Breast epithelium (tissue), 4 donors: Measurements from ENCODE around the gene NCOR2. TPM values are rescaled to one million over a fixed set of nuclear protein-coding genes. Genes with fewer than 3 reads are reported as not detected.

Source experiments
- DNase-seq, 2 donors: peaks; one replicate each; pipeline ENCODE4 v3.0.0-alpha.2; 2019; ENCODE audit warnings: low spot score in 2 of 2
- H3K27ac ChIP-seq, 2 donors: fragments of 200-600 bp; sonication (generic) in 1 of 2; one replicate each; pipeline ENCODE4 v1.5.1; 2016 to 2019; ENCODE audit warnings: mild to moderate bottlenecking in 1 of 2
- H3K27me3 ChIP-seq, 2 donors: fragments of 200-600 bp; sonication (generic) in 1 of 2; one replicate each; pipeline versions ENCODE4 v1.5.1 to v1.6.0; 2017 to 2019; ENCODE audit warnings: control low read depth in 1 of 2, mild to moderate bottlenecking in 1 of 2
- H3K36me3 ChIP-seq: fragments of 200-600 bp; one replicate; pipeline ENCODE4 v1.5.1; 2019
- H3K4me1 ChIP-seq, 2 donors: fragments of 200-600 bp; sonication (generic); one replicate each; pipeline ENCODE4 v1.5.1; 2016 to 2019; ENCODE audit warnings: control low read depth in 1 of 2
- H3K4me3 ChIP-seq, 3 donors: fragments of 200-600 bp; sonication (generic); 1 replicate in 2 of 3; 2 replicates in 1 of 3; pipeline ENCODE4 v1.5.1; 2016 to 2019; ENCODE audit warnings: mild to moderate bottlenecking in 3 of 3, moderate library complexity in 2 of 3
- H3K9me3 ChIP-seq, 2 donors: fragments of 200-600 bp; sonication (generic) in 1 of 2; one replicate each; pipeline ENCODE4 v1.5.1; 2016 to 2019; ENCODE audit warnings: control low read depth in 1 of 2
- POLR2A ChIP-seq: fragments of 450-650 bp; IDR thresholded peaks from one replicate; pipeline ENCODE4 v1.6.1; 2016; ENCODE audit warnings: antibody characterized with exemption, mild to moderate bottlenecking, moderate library complexity
- POLR2AphosphoS5 ChIP-seq, 3 donors: sonication (generic); formaldehyde crosslinking; IDR thresholded peaks; one replicate each; pipeline ENCODE4 v1.6.1; 2017; ENCODE audit warnings: antibody characterized with exemption in 3 of 3
- intact Hi-C: fragments of 100-400 bp; cut with DNase I; formaldehyde crosslinking; loops from one replicate; pipeline ENCODE4 v1.15.1; 2023; ENCODE audit warnings: low total_unique reads
- total RNA-seq, 3 donors: library from RNA; depleted of rRNA; stranded (reverse); fragments of >200 nt; gene quantifications; one replicate each; pipeline ENCODE4 v1.1.0, GENCODE V29; 2016
- TF ChIP-seq, protein P1 (sequence below), 3 donors: fragments of 450-650 bp; IDR thresholded peaks; one replicate each; pipeline ENCODE4 v1.5.1; 2016 to 2017; ENCODE audit warnings: antibody characterized with exemption in 3 of 3, mild to moderate bottlenecking in 3 of 3, moderate library complexity in 3 of 3

The NCOR2 gene
- total RNA-seq, 3 donors from 2014 or later: 58.4 to 83.9 (median 71.7) TPM

DNA sequence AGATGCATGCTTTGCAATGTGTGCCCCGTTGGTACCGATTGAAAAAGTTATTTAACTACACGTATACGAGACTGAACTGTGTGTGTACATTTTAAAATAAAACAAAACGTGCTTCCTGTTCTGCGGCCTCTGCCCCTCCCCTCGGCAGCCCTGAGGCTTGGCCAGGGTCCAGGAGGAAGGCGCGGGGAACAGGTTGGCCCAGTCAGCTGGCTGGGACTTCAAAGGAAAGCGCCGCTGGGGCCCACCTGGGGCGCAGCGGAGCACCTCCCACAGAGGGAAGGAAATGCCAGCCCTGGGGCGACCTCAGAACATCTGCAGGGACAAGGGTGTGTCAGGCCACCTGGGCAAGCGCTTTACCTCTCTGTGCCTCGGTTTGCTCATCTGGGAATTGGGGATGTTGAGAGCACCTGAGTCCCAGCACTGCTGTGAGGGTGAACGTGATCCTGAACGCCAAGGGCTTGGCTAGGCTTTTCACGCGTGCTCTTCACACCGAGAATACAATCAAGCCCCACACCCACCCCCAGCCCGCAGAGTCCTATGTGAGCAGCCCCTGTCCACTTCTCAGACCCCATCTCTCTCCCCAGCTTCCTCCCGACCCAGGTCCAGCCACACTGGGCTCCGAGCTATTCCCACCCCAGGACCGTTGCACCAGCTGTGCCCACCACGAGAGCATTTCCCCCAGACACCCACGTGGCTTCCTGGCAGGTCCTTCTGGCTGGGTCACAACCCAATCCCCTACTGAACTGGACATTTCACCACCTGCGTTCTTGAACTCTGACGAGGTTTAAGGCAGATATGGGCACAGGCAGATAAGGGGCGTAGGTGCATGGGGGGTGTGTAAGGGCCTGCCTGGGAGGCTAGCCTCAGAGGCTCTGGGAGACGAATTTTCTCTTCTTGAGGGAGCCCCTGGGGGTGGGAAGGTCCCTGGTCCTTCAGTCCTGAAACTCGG lies 41.9 kb upstream of the NCOR2 start:
- H3K27me3 ChIP-seq: no peaks in the 10 kb centered on the region
- no peaks in the 10 kb centered on the region for H3K36me3 ChIP-seq
- no peaks in the 10 kb centered on the region for H3K9me3 ChIP-seq
- H3K27ac ChIP-seq: peak overlapping the region; percentile 44 to 62
- intact Hi-C loops: no loop called here
- H3K4me1 ChIP-seq: peaks cover 3 to 13% of the 10 kb centered on the region in 2 donors
- peak overlapping the region in 1 of 3 donors; percentile 1 for H3K4me3 ChIP-seq
- TF ChIP-seq POLR2A (no peak), POLR2AphosphoS5 (IDR thresholded peaks at IDR 0.05) (peak; percentile 87 to 89 (median 88))
- TF ChIP-seq, protein P1, sequence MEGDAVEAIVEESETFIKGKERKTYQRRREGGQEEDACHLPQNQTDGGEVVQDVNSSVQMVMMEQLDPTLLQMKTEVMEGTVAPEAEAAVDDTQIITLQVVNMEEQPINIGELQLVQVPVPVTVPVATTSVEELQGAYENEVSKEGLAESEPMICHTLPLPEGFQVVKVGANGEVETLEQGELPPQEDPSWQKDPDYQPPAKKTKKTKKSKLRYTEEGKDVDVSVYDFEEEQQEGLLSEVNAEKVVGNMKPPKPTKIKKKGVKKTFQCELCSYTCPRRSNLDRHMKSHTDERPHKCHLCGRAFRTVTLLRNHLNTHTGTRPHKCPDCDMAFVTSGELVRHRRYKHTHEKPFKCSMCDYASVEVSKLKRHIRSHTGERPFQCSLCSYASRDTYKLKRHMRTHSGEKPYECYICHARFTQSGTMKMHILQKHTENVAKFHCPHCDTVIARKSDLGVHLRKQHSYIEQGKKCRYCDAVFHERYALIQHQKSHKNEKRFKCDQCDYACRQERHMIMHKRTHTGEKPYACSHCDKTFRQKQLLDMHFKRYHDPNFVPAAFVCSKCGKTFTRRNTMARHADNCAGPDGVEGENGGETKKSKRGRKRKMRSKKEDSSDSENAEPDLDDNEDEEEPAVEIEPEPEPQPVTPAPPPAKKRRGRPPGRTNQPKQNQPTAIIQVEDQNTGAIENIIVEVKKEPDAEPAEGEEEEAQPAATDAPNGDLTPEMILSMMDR (IDR thresholded peaks at IDR 0.05): no peak
- peak; percentile 91 to 96 for DNase-seq

GRCh38 chr12:124608450-124608870 lies 41.0 kb upstream of the NCOR2 start:
- Histone ChIP-seq H3K9me3 (no peaks in the 10 kb centered on the region), H3K27me3 (no peaks in the 10 kb centered on the region), H3K4me1 (peaks cover 3 to 13% of the 10 kb centered on the region in 2 donors), H3K4me3 (peak overlapping the region in 1 of 3 donors; percentile 1), H3K27ac (peak overlapping the region; percentile 44 to 62), H3K36me3 (no peaks in the 10 kb centered on the region)
- TF ChIP-seq POLR2AphosphoS5 (IDR thresholded peaks at IDR 0.05): no peak
- TF ChIP-seq, protein P1 (IDR thresholded peaks at IDR 0.05): no peak
- TF ChIP-seq POLR2A: no peak
- no peak for DNase-seq
- intact Hi-C loops: no loop called here

DNA sequence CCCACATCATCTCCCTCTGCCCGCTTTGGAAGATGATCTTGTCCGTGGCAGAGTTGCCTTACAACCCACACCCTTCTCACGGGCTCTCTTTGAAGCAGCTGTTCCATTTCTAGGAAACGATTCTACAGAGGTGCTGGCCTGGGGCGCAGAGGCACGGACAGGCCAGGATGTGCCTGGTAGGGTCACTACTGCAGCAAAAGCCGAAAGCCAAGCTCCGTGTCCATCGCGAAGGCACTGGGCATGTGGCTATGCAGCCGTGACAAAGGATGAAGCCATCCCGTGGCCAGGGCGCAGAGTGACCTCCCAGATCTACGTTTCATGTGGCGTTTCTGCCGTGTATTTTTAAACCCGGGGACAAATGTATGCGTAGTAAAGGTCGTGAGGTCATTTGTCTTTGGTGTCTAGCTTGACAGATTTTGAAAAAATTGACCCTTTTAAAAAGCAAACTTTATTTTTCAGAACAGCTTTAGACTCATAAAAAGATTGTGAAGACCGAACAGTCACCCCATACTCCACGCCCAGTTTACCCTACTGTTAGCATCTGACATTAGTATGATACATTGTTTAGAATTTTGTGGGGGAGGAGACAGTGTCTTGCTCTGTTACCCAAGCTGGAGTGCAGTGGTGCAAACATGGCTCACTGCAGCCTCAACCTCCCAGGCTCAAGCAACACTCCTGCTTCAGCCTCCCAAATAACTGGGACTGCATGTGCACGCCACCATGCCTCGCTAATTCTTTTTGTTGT lies 40.4 kb upstream of the NCOR2 start:
- DNase-seq: no peak
- no peaks in the 10 kb centered on the region for H3K9me3 ChIP-seq
- intact Hi-C loops: no loop called here
- no peaks in the 10 kb centered on the region for H3K27me3 ChIP-seq
- peak overlapping the region in 1 of 2 donors; percentile 62 for H3K27ac ChIP-seq
- TF ChIP-seq POLR2A: no peak
- TF ChIP-seq, protein P1 (IDR thresholded peaks at IDR 0.05): no peak
- TF ChIP-seq POLR2AphosphoS5 (IDR thresholded peaks at IDR 0.05): no peak
- H3K4me3 ChIP-seq: no peak overlapping the region
- no peaks in the 10 kb centered on the region for H3K36me3 ChIP-seq
- H3K4me1 ChIP-seq: peaks cover 3 to 13% of the 10 kb centered on the region in 2 donors

DNA sequence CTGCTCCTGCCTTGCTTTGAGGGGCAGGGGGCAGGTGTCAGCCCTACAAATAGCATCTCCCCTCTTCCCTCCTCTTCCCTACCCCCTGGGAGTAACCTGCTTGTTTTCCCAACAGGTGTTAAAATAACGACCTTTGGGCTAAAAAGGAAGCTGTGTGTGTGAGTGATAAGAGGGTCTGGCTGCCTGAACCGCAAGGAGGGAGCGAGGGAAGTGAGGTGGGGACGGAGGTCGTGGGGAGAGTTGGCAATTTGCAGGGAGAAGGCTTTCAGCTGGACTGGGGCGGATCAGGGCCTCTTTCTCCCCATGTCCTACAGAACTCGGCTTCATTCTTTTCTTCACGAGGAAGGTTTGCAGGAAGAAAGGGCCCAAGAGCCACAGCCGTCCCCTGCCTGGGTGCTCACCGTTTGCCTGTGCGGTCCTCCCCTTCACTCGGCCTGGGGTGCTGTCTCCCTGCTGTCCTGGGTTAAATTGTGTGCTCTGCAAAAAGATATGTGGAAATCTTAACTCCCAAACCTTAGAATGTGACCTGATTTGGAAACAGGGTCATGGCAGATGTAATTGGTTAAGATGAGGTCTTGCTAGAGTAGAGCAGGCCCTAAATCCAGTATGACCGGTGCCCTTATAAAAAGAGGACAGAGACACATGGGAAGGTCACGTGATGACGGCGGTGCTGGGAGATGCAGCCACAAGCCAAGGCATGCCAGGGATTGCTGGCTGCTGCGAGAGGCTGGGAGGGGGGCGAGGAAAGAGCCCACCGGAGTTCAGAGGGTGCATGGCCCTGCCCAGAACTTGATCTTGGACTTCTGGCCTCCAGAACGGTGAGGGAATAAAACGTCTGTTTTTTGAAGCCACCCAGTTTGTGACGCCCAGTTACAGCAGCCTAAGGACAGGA lies 38.7 kb upstream of the NCOR2 start:
- Histone ChIP-seq H3K27me3 (no peaks in the 10 kb centered on the region), H3K36me3 (no peaks in the 10 kb centered on the region), H3K4me3 (no peak overlapping the region), H3K9me3 (no peaks in the 10 kb centered on the region), H3K4me1 (peaks cover 3 to 13% of the 10 kb centered on the region in 2 donors), H3K27ac (no peak overlapping the region)
- no peak for DNase-seq
- TF ChIP-seq POLR2A (no peak), POLR2AphosphoS5 (IDR thresholded peaks at IDR 0.05) (no peak)
- TF ChIP-seq, protein P1 (IDR thresholded peaks at IDR 0.05): no peak
- intact Hi-C loops: no loop called here
